GM18526 (cell line): ENCODE measurements around the gene PARP4.

Source experiments
- POLR2A ChIP-seq: IDR thresholded peaks from 3 replicates; pipeline ENCODE4 v1.6.1; 2011; ENCODE audit not compliant: insufficient read length; ENCODE audit errors: extremely low read depth

The PARP4 gene

GRCh38 chr13:24454056-24454455, 58.5 kb downstream of the PARP4 start:
- TF ChIP-seq POLR2A, result no peak

- no peak for TF ChIP-seq POLR2A
Observed at GRCh38 chr13:24452044-24452443, 60.5 kb downstream of the PARP4 start.

GRCh38 chr13:24450530-24450929, 62.0 kb downstream of the PARP4 start:
- no peak for TF ChIP-seq POLR2A

GRCh38 chr13:24443366-24443765, 69.2 kb downstream of the PARP4 start:
- TF ChIP-seq POLR2A, result no peak

- no peak for TF ChIP-seq POLR2A
Observed at GRCh38 chr13:24407844-24408243, 104.7 kb downstream of the PARP4 start.

GRCh38 chr13:24406524-24406923, 106.1 kb downstream of the PARP4 start:
- no peak for TF ChIP-seq POLR2A

- no peak for TF ChIP-seq POLR2A
Observed at GRCh38 chr13:24396821-24397220, 115.8 kb downstream of the PARP4 start.

GRCh38 chr13:24392972-24393371, 119.6 kb downstream of the PARP4 start:
- TF ChIP-seq POLR2A, result no peak

GRCh38 chr13:24389506-24389905, 123.1 kb downstream of the PARP4 start:
- no peak for TF ChIP-seq POLR2A

- TF ChIP-seq POLR2A, result no peak
Observed at GRCh38 chr13:24386816-24387708, 125.5 kb downstream of the PARP4 start.

GRCh38 chr13:24385902-24386301, 126.7 kb downstream of the PARP4 start:
- no peak for TF ChIP-seq POLR2A

- no peak for TF ChIP-seq POLR2A
Observed at GRCh38 chr13:24381541-24382265, 130.9 kb downstream of the PARP4 start.
